SK-N-SH (cell line): ENCODE data around the gene SLC8B1.

ENCODE experiments used
- CTCF ChIP-seq: fragments of 200-600 bp; sonication (generic); IDR thresholded peaks from 2 replicates; pipeline ENCODE4 v1.6.1; 2017; ENCODE audit warnings: antibody characterized with exemption, mild to moderate bottlenecking, moderate library complexity
- EP300 ChIP-seq, 2 experiments: IDR thresholded peaks; 2 replicates each; pipeline versions ENCODE4 v1.4.0 to v1.6.1; 2012; ENCODE audit warnings: borderline replicate concordance in 1 of 2, low read depth in 1 of 2, low read length in 1 of 2
- FOXM1 ChIP-seq: IDR thresholded peaks from 2 replicates; pipeline ENCODE4 v1.4.0; 2012; ENCODE audit warnings: low read depth, mild to moderate bottlenecking
- GATA2 ChIP-seq: sonication (generic); formaldehyde crosslinking; IDR thresholded peaks from 2 replicates; pipeline ENCODE4 v1.5.0; 2020; ENCODE audit warnings: mild to moderate bottlenecking, missing genetic modification reagents
- JUND ChIP-seq: IDR thresholded peaks from 2 replicates; pipeline ENCODE4 v1.4.0; 2012
- MXI1 ChIP-seq: IDR thresholded peaks from 2 replicates; pipeline ENCODE4 v1.6.1; 2012; ENCODE audit warnings: mild to moderate bottlenecking, low read depth, low read length, improper control_type of control experiment
- PBX3 ChIP-seq: IDR thresholded peaks from 2 replicates; pipeline ENCODE4; 2012
- RCOR1 ChIP-seq: fragments of 150-350 bp; IDR thresholded peaks from 2 replicates; pipeline ENCODE4 v1.6.1; 2017; ENCODE audit warnings: antibody characterized with exemption, low read length
- SIN3A ChIP-seq: IDR thresholded peaks from 2 replicates; pipeline ENCODE4 v1.6.1; 2012; ENCODE audit warnings: low read depth, mild to moderate bottlenecking, low read length, moderate library complexity, borderline replicate concordance

DNA sequence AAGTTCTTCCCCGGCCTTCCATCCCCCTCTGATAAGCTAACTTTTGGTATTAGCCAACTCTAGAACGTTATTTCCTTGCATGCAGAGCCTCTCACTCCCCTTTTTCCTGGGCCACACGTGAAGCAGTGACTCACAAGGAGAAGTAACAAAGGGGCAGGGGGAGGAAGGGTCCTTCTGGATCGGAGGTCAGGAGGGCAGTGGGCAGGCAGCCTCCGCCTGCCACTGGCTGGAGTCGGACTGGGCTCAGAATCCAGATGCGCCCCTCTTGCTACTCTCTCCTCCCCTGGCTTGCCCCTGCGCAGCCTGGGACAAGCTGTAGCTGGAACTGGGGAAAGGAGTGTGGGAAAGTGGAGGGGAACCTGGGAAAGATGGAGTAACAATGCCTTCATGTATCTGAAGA, 58.6 kb downstream of the SLC8B1 start:
- no peak for TF ChIP-seq JUND
- TF ChIP-seq CTCF, result no peak
- TF ChIP-seq SIN3A, result no peak
- TF ChIP-seq PBX3, result no peak
- TF ChIP-seq MXI1, result no peak
- no peak for TF ChIP-seq FOXM1
- no peak for TF ChIP-seq GATA2 (CRISPR knock-in tag)
- no peak for TF ChIP-seq RCOR1
- no peak for TF ChIP-seq EP300 (IDR thresholded peaks at IDR 0.05; ENCODE audit: borderline replicate concordance in 1 of 2, low read depth in 1 of 2, low read length in 1 of 2)
